SHP77 treated with DMSO at 0.1 percent for 48 hours (cell line): ENCODE results near the gene CSAD.

ENCODE experiments used
- DNase-seq: peaks from one replicate; lab custom pipeline; 2025; lab: John Stamatoyannopoulos, UW

CSAD gene

DNA sequence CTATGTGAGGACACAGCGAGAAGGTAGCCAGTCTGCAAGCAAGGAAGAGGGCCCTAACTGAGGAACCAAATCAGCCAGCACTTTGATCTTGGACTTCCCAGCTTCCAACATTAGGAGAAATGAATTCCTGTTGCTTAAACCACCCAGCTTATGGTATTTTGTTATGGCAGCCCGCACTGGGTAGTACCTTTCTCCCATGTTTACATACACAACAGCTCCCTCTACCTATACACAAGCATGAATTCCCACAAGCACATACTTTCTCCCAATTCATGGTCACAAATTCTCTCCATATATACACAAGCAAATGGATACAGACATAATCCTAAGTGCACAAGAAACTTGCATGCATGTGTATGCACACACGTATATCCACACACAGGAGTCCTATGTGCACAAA, 19.0 kb upstream of the CSAD start:
- DNase-seq = no peak

DNA sequence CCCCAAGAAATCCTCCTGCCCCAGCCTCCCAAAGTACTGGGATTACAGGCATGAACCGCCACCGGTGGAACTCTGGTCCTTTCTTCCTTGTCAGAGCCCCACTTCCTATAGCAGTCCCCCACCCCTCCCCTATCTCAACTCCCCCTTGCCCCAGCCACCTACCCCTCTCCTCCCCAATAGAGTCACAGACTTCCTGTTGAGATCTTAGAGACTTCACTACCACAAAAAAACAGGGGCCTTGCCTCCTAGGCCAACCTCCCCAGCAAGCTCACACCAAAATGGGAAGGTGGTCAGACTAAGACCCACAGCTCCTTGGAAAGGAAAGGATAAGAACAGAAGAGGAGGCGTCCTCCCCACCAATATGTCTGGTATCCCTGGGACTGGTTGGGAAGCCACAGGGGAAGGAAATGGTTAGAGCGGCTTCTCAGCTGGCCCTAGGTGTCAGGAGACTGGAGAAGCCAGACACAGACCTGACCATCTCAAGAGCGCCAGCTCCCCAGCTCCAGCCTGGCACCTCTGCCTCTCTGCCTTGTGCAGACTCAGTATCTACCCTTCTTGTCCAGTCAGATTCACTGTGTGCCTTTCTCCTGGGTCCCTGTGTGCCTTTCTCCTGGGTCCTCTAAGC, 17.9 kb upstream of the CSAD start:
- DNase-seq = no peak

DNA sequence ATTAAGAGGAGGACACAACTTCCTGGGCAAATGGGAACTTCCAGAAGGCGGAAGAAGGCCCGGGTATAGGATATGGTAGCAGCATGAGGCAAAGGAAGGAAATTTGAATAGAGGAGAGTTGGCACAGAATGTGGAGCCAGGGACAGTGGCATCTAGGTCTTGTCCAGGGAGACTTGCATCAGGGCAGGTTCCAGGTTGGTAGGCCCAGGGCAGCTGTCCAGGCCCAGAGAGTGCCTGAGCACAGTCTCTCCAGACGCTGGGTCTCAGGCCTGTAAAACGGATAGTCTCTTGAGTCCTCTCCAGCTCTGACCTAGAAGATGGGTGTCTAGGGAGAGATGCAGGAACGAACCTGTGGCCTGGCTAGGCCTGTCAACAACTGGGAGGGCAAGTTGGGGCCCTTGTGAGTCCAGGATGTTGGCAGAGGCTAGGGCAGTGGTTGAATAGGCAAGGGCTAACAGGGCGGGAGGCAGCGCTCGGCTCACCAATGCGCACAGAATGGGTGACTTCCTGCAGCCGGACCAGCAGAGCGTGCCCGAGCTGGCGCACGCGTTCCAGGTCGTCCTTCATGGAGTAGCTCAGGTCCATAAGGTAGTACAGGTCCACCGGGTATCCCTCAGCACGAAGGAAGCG, 16.4 kb upstream of the CSAD start:
- DNase-seq = no peak

DNA sequence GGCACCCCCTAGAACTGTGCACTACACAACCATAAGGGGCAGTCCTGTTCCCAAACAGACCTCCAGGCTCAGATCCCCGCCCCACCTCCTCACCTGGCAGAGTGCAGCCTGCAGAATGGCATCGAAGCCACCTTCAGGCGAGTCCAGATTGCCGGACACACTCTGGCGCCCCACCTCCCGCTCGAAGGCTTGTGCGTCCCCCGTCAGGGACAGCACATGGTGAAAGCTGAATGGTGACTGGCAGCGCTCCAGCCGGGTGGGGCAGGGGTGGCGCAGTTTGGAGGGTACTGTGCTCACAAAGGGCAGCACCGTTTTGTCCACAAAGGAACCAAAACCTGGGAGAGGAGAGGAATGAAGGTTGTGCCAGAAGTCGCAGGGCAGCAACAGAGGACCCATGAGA, 15.8 kb upstream of the CSAD start:
- DNase-seq = no peak

DNA sequence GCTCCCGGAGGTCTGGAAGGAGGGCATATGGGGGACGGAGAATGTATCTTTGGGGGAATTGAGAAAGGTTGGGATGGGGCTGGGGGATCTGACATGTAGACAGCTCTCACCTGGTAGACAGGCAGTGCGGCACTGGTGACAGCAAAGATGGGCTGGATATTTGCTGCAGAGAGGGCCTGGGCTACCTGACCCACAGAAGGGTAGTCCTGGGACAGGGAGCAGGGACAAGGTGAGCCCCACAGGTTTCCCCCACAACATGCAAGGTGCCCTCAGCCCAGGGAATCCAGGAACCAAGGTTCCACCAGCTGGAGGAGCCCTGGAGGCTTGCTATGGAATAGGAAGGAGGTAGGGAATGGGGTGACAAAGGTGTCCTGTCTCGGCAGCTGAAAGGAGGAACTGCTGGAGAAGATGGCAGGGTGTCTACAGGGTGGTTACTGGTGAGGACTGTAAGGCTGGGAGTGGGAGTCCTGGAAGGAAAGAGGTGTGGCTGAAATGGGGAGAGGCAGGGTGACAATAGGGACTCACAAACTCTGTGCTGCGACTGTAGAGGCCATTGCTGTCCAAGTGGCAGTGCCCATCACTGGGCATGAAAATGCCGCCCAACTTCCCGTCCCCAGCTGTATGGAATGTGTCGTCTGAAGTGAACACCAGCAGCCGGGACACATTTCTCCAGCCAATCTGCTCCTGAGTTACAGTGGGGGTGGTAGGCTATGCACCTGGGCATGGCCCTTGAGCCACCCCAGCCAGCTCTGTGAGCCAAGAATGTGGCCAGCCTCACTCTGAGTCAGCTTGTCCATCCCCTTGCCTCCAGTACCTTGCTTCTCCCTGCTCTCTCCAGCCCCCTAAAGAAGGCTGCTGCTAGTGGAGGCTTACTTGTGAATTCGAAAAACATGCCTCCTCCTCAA, 15.0 kb upstream of the CSAD start:
- DNase-seq = no peak

DNA sequence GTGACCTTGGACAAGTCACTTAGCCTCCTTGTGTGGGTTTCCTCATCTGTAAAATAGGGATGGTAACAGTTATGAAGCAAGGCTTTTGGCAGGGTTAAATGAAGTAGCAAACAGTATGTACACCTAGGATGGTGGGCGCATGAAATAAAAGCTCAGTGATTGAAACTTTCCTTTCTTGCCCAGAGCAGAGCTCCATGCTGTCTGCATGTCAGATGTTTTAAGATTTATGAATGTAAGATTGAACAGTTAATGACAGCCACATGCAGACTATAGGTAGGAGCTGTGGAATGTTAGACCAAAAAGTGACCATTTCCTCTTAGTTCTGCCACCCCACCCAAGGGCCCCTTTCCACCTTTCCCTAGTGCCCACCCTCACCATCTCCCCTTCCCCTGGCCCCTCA, 14.2 kb upstream of the CSAD start:
- DNase-seq = no peak

DNA sequence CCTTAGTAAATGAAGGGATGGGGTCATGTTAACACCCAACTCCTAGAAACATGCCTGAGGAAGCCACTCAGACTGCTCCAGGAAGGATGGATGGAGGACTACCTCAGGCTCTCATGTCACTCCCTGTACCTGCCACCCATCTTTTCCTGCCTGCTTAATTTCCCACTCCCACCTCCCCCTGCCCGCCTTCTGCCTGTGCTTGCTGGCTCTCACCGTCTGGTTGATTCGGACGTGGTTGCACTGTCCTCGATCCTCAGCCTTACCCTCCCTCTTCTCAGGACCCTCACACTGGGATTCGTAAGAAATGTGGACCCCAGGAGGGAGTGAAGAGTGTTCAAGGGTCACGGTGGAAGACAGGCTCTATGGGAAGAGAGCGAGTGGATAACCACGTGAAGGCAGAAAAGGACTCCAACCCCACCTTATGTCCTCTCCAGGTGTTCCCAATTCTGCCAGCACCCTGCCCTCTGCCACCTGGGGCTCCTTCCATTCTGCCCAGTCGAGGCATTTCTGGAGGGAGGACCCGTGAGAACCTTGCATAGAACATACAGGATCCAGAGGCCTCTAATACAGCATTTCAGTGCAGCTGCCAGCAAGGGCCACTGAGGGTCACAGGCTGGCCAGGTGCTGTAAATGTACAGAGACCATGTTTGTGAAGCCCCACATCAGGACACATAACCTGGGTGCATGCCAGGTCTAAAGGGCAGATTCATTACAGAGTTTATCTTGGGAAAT, 13.4 kb upstream of the CSAD start:
- no peak for DNase-seq

DNA sequence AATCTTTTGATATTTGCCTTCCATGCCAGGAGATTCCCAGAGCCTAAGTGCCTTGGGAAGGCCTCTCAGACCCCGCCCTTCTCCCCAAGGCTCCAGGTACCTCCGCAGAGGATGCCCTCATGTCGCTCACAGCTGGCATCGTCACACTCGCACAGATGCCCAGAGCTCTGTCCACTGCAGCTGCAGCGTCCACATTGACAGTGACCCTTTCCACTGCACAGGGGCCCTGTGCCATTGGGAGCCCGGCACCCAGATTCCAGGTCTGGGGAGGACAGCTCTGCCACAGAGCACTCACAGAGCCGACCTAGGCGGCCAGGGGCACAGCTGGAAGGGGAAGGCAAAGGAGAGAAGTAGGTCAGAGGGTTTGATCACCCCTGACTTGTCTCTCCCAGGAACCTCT, 12.3 kb upstream of the CSAD start:
- DNase-seq = no peak

DNA sequence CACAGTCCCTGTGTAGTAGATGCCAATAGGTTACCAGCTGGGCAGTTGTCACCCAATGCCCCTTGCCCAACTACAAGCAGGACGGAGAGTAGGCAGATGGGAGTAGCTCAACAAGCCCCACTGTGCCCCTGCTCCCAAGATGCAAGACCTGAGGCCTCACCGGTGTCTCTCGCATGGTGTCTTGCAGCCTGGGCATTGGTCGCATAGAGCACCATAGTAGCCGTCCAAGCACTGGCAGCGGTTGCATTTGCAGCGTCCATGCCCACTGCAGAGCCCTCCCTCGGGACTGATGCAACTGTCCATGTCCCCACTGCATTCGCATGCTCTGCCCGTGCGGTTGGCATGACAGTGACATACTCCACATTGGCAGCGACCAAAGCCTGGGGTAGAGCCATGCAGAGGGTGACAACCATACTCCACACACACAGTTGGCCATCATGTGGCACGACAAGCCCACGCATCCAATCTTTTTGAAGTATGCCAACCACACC, 11.9 kb upstream of the CSAD start:
- DNase-seq = no peak

DNA sequence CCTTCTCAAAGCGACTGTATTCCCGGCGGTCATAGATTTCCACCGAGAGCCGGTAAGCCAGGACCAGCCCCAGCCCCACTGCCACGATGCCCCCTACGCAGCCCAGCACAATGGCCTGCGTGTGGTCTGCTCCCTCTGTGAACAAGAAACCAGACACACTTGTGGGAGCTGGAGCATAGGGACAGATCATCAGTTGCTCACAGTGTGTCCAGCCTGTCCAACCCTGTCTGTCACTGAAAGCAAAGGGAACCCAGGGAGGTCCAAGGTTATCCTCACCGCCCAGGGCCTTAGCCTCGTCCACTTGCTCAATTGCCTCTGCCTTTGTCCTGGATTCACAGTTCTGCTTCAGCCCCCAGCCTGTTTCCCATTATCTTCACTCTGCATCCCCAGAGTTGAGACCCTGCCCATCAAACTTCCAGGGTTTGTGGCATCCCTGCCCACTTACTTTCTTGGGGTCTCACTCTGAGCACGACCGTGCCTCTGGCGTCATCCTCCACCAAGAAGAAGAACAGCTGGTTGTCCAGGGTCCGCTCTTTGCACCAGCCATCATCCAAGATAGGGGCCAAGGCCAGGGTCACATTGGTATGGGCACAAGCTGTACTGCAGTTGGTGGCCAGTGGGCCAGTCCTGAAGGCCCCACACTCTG, 11.3 kb upstream of the CSAD start:
- DNase-seq = no peak

DNA sequence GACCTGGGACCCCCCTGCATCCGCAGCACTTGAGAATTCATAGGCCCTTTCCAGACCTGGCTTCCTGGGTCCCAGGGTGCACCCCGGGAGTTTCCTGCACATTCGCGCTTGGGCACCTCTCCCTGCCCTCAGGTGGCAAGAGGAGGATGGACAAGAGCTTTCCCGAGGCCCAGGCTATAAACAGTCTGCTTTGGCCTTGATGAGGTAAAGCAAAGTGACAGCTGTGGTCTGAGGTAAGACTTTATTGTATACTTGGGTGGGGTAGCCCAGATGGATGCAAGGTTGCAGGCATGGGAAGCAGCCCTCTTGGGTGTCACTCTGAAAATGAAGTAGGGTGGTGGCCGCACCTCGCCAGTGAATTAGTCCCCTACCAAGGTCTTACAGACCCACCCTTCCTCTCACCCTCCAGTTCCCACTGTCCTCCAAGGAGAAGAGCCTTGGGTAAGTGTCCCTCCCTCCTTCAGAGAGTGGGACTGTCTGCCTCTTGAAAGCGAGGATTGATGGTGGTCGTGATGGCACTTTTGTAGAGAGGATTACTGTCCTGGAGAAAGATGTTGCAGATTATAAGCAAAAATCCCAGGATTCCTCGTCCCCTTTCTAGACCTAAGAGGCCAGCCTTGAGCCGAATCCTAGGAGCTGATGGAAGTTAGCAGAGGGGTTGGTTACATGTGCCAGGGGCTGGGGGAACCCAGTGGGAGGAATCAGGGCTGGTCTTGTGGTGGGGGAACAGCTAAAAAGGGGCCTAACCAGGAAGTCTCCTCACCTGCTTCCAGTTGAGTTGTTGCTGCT, 10.6 kb upstream of the CSAD start:
- no peak for DNase-seq

DNA sequence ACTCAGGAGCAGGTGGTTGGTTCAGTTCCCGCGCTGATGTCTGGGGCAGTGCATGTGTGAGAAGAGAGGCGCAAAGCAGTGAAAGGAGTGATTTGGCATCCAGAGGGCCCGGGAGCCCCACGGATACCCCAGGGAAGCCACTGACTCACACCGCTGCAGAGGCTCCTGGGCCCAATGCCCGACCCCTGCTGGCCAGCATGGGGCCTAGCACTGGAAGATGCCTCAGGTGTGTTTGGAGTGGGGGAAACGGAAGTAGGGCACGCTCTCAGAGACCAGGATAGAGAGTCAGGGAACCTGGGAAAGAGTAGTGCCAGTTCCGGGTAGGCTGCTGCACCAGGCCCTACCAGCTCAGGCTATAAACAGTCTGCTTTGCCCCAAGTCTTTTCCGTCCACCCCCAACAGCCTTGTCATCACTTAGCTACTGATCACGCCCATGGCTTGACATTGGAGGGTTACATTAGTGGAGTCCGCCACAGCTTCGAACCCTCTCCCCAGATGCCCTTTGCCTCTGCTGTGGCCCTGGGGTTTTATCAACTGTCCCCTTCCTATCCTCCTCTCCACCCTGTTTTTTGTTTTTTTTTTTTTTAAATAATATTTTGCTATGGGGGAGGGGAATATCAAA, 9.5 kb upstream of the CSAD start:
- peak; percentile 29 for DNase-seq

DNA sequence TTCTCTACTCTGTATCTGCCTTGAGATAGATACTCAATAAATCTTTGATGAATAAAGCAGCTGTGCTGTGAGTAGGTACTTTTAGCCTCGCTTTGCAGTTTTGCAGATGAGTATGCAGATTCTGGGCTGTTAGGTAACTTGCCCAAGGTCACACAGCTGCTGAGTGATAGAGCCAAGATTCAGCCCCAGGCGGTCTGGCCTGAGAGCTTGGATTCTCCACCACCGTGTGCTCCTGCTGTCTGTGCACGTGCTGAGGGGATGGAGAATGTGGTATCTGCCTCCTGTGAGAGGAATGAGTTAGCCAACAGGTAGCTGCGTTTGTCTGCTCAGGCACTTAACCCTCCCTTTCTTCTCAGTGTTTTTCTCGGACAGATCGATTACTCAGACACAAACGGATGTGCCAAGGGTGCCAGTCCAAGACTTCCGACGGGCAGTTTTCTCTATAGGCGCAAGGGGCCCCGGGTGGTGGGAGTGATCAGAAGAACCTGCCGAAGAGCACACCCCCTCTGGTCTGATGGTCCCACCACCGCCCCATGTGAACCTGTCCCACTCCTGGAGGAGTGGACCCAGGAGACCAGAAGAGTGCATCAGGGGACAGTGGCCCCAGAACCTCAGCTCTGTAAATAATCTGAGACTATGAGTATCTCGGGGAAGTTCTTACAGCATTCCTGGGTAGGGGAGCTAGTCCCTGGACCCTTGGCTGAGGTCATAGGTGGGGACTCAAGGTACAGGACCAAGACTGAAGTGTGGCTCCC, 6.6 kb upstream of the CSAD start:
- no peak for DNase-seq

DNA sequence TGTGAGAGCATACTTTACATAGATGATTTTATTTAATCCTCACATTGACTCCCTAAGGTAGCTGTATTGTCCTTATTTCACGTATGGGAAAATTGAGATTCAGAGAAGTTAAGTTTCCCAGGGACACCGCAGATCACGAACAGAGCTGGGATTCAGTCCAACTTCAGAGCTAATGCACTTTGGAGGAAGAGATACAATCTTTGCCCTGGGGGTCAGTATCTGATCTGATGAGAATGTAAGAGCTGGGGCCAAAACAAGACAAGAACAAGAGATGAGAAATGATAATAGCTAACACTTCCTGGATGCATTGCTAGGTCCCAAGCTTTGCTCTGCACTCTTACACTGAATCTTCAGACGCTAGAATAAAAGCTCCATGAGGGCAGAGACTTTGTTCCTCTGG, 6.0 kb upstream of the CSAD start:
- no peak for DNase-seq

DNA sequence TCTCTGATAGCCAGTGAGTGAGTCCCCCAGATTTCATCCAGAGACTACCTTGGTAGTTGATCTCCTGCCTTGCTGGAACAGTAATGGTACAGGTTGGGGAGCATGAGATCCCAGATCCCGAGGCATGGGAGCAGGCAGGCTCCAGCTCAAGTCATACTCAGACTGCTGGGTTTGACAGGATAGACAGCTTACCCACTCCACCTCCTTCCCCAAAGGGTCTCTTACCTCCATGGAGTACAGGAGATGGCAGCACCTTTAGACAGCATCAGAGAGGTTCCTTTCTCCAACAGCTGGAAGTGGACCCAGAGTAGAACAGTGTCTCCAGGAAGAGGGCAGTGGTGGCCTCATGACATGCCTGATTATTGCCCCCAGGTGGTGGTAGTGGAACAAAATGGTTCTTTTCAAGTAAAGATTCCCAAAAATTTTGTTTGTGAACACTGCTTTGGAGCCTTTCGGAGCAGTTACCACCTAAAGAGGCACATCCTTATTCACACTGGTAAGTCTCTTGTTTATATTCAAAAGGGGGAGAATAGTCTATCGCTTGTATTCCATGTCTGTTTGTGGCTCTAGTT, 4.9 kb upstream of the CSAD start:
- no peak for DNase-seq

DNA sequence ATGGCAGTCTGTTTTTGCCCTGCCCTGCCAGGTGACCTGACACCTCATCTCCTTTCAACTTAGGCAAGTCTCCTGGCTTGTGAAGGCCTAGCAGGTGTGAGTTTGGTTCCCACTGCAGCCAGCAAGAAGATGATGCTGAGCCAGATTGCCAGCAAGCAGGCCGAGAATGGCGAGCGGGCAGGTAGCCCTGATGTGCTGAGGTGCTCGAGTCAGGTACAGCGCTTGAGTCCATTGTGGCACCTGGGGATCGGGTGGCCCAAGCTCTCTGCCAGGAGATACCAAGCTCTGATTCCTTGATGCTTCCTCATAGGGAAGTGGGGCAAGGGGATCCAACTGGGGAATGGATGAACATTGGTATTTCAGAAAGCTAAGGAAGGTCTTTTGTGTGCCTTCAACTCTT, 4.1 kb upstream of the CSAD start:
- DNase-seq = no peak

DNA sequence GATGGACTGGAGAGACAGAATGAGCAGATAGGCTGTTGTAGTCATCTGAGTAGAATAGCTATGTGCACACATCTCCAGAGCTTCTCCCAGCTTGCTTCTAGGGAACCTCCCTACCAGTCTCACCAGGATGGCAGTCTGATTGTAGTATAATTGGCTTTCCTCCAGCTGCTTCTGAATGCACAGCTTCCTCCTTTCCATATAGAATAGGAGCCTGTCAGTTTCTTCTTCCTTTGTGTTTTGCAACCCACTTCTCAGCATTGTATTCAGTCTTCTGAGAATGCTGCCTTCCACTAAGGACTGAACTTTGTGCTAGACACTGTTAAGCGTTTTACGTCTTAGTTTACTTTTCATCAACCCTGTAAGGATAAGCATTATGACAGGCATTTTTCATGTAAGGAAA, 2.2 kb upstream of the CSAD start:
- DNase-seq = no peak

DNA sequence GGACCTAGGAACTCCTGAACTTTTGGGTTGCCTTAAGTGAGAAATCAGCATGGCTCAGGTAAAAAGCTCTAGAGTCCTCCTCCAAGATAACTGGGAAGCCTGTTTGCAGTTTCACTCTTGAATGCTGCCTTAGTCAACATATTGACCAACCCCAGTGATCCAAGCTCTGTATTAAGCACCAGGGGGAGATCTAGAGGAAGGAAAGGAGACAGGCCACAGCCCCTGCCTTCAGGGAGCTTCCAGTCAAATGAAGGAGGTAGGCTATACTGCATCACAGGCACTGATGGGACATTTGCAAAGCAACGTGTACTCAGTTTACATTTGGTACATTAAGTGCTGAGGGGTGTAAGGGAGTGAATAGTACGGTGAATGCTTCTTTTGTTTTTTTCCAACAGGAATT, 1.2 kb upstream of the CSAD start:
- no peak for DNase-seq

DNA sequence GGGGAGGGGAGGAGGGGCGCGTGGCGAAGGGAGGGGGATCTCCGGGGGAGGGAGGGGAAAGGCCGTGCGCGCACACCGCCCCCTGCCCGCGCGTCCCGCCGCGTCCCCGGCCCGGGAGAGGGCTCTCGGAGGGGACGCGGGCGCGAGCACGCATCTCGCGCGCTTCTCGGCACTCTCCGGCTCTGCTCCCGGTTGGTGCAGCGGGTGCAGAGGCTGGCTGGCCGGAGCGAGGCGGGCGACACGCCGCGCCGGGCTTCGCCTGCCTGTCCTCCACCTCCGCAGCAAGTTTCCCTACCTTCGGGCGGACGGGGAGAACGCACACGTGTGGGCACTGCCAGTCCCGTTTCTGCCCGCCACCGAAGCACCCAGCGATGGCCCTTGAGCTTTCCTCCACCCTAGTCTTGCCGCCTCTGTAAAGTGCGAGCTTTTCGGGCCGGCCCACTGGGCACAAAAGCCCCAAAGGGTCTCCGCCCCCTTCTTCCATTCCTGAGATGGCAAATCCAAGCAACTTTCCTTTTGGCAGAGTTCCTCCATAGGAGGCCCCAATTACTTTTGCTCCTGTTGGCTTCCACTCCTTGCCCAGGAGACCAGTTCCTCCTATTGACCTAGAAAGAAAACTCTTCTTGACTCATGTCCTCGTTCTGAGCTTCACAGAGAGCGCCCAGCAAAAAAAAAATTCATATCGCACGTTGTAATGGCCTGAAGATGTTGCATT, 363 bp upstream of the CSAD start:
- DNase-seq = peak; percentile 29
